GM19328 (cell line): ENCODE measurements around the gene DLGAP4.

Experiments
- ATAC-seq: cut with Tn5 transposase; IDR thresholded peaks from one replicate; pipeline ENCODE4 v1.9.1; 2021; ENCODE audit warnings: mild to moderate bottlenecking, moderate library complexity; ENCODE audit not compliant: unreplicated experiment

DLGAP4 gene

DNA sequence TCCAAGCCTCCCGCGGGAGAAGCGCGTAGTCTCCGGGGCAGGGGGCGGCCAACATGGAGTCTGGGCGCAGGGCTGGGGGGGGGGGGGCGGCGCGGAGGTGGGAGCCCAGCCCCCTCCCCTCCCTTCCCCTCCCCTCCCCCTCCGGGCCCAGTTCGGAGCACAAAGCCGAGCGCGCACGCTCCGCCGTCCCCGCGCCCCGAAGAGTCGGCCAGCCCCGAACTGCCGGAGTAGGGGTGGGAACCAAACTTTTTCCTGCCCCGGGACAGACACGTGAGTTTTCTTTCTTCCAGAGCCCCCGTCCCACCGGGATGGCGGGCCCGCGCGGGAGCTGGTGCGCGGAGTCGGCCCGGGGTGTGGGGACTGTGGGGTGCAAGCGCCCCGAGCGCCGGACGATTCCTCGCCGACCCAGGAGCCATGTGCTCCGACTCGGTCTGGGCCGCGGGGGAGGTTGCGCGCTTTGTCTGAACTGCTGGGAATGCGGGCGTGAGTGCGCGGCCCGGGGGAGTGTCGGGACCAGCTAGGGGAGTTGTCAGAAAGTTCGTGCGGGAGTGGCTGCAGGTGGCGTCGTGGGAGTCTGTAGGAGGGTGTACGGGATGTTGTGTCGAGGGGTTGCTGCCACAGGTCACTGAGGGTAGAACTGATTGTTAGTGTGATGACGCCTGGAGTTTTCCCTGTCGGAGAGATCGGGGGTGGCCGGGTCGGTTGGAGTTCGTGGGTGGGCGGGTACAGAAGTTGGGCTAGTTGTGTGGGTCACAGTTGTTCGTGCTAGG, 268.4 kb downstream of the DLGAP4 start:
- no peak for ATAC-seq

DNA sequence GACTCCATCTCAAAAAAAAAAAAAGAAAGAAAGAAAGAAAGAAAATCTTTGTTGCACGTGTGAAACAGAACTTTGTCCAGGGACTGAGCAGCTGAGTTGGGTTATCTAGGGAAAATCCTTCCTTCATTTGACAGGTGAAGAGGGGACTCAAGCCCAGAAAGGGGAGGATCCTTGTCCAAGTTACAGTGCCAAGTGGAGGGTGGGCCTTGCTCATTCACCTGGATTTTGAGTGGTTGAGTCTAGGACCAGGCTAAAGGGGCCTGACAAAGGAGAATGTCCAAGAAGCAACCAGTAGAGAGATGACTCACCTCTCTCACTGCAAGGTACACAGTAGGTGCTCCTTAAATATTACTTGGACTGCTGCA, 269.9 kb downstream of the DLGAP4 start:
- no peak for ATAC-seq
